IMR-90 (cell line): ENCODE data around the gene CYP11A1.

Experiments used
- BHLHE40 ChIP-seq: fragments of 150-350 bp; IDR thresholded peaks from 2 replicates; pipeline ENCODE4 v1.6.1; 2016; ENCODE audit warnings: mild to moderate bottlenecking, low read depth, low read length
- CEBPB ChIP-seq: IDR thresholded peaks from 2 replicates; pipeline ENCODE4 v1.6.1; 2012; ENCODE audit warnings: low read depth, low read length, improper control_type of control experiment
- CHD1 ChIP-seq: IDR thresholded peaks from 2 replicates; pipeline ENCODE4 v1.6.1; 2012; ENCODE audit warnings: low read depth, low read length, improper control_type of control experiment
- FOS ChIP-seq: fragments of 150-350 bp; IDR thresholded peaks from 2 replicates; pipeline ENCODE4 v1.6.1; 2016; ENCODE audit warnings: low read depth, low read length
- MAFK ChIP-seq: IDR thresholded peaks from 2 replicates; pipeline ENCODE4 v1.6.1; 2012; ENCODE audit warnings: low read depth, low read length, improper control_type of control experiment
- MAZ ChIP-seq: IDR thresholded peaks from 2 replicates; pipeline ENCODE4 v1.6.1; 2012; ENCODE audit warnings: low read depth, mild to moderate bottlenecking, low read length, improper control_type of control experiment, moderate library complexity, borderline replicate concordance
- NFE2L2 ChIP-seq: fragments of 150-350 bp; IDR thresholded peaks from 2 replicates; pipeline ENCODE4 v1.6.1; 2016; ENCODE audit warnings: low read depth, mild to moderate bottlenecking, low read length
- POLR2A ChIP-seq: IDR thresholded peaks from 2 replicates; pipeline ENCODE4 v1.6.1; 2012; ENCODE audit warnings: mild to moderate bottlenecking, low read depth, low read length
- RAD21 ChIP-seq: IDR thresholded peaks from 2 replicates; pipeline ENCODE4 v1.6.1; 2012; ENCODE audit warnings: low read length, improper control_type of control experiment
- RFX5 ChIP-seq: IDR thresholded peaks from 2 replicates; pipeline ENCODE4 v1.8.0; 2012; ENCODE audit warnings: low read depth, mild to moderate bottlenecking, low read length, moderate library complexity
- SMC3 ChIP-seq: fragments of 150-350 bp; IDR thresholded peaks from 2 replicates; pipeline ENCODE4 v1.6.1; 2016; ENCODE audit warnings: low read depth, mild to moderate bottlenecking, antibody characterized with exemption, low read length, moderate library complexity
- TF ChIP-seq, protein P1 (sequence below): fragments of 150-350 bp; IDR thresholded peaks from 2 replicates; pipeline ENCODE4 v1.6.1; 2017; ENCODE audit warnings: mild to moderate bottlenecking, antibody characterized with exemption, low read length, low read depth
- TF ChIP-seq, protein P2 (sequence below): conservative IDR thresholded peaks from 2 replicates; pipeline ENCODE4 v1.5.1; 2012; ENCODE audit warnings: mild to moderate bottlenecking, low read depth, low read length, improper control_type of control experiment
- TF ChIP-seq, protein P3 (sequence below): fragments of 150-350 bp; IDR thresholded peaks from 2 replicates; pipeline ENCODE4 v1.6.1; 2016; ENCODE audit warnings: low read depth, mild to moderate bottlenecking, low read length, moderate library complexity, borderline replicate concordance

DNA sequence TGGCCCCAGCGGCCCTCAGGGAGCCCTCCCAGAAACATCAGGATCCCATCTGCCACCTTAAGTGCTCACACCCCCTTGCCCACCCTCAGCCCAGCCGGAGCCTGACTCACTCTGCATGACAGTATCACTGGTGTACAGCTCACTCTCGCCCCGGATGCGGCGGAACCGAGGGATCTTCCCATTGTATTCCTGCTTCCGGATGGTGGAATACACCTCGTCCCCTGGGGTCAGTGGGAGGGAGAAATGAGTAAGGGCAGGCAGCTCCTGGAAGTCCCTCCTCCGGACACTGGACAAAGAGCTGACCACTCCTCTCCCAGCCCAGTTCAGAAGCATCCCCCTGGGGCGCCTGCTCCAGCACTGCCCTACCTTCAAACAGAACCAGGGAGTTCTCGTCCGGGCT, 49.8 kb upstream of the CYP11A1 start:
- TF ChIP-seq, protein P1, sequence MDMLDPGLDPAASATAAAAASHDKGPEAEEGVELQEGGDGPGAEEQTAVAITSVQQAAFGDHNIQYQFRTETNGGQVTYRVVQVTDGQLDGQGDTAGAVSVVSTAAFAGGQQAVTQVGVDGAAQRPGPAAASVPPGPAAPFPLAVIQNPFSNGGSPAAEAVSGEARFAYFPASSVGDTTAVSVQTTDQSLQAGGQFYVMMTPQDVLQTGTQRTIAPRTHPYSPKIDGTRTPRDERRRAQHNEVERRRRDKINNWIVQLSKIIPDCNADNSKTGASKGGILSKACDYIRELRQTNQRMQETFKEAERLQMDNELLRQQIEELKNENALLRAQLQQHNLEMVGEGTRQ, result no peak
- TF ChIP-seq, protein P2, sequence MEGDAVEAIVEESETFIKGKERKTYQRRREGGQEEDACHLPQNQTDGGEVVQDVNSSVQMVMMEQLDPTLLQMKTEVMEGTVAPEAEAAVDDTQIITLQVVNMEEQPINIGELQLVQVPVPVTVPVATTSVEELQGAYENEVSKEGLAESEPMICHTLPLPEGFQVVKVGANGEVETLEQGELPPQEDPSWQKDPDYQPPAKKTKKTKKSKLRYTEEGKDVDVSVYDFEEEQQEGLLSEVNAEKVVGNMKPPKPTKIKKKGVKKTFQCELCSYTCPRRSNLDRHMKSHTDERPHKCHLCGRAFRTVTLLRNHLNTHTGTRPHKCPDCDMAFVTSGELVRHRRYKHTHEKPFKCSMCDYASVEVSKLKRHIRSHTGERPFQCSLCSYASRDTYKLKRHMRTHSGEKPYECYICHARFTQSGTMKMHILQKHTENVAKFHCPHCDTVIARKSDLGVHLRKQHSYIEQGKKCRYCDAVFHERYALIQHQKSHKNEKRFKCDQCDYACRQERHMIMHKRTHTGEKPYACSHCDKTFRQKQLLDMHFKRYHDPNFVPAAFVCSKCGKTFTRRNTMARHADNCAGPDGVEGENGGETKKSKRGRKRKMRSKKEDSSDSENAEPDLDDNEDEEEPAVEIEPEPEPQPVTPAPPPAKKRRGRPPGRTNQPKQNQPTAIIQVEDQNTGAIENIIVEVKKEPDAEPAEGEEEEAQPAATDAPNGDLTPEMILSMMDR, result no peak
- TF ChIP-seq POLR2A (no peak), FOS (peak; percentile 68), CHD1 (no peak), MAFK (no peak), RAD21 (no peak), MAZ (no peak), CEBPB (no peak), NFE2L2 (no peak), RFX5 (no peak), SMC3 (no peak), BHLHE40 (no peak)
- TF ChIP-seq, protein P3, sequence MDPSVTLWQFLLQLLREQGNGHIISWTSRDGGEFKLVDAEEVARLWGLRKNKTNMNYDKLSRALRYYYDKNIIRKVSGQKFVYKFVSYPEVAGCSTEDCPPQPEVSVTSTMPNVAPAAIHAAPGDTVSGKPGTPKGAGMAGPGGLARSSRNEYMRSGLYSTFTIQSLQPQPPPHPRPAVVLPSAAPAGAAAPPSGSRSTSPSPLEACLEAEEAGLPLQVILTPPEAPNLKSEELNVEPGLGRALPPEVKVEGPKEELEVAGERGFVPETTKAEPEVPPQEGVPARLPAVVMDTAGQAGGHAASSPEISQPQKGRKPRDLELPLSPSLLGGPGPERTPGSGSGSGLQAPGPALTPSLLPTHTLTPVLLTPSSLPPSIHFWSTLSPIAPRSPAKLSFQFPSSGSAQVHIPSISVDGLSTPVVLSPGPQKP, result no peak
